Activated CD8-positive, alpha-beta memory T cell treated with anti-CD3 and anti-CD28 coated beads, Interleukin-2, amount 50 U/mL, for 1 hour (primary cell): ENCODE data around the gene UBE2L5.

Source experiments
- DNase-seq: peaks from one replicate; pipeline ENCODE4 v3.0.0-alpha.2; 2020; ENCODE audit errors: extremely low read depth

Gene UBE2L5

DNA sequence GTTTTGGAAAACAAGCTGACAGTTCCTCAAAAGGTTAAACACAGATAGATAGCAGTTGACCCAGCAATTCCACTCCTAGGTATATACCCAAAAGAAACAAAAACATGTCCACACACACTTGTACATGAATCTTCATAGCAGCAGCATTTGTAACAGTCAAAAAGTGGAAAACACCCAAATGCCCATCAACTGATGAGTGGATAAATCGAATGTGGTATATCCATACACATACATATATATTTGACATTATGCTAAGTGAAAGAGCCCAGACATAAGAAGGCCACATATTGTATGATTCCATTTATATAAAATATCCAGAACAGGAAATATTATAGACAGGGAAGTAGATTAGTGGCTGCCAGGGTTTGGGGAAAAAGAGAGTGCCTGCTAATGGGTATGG lies 51.4 kb downstream of the UBE2L5 start:
- no peak for DNase-seq

DNA sequence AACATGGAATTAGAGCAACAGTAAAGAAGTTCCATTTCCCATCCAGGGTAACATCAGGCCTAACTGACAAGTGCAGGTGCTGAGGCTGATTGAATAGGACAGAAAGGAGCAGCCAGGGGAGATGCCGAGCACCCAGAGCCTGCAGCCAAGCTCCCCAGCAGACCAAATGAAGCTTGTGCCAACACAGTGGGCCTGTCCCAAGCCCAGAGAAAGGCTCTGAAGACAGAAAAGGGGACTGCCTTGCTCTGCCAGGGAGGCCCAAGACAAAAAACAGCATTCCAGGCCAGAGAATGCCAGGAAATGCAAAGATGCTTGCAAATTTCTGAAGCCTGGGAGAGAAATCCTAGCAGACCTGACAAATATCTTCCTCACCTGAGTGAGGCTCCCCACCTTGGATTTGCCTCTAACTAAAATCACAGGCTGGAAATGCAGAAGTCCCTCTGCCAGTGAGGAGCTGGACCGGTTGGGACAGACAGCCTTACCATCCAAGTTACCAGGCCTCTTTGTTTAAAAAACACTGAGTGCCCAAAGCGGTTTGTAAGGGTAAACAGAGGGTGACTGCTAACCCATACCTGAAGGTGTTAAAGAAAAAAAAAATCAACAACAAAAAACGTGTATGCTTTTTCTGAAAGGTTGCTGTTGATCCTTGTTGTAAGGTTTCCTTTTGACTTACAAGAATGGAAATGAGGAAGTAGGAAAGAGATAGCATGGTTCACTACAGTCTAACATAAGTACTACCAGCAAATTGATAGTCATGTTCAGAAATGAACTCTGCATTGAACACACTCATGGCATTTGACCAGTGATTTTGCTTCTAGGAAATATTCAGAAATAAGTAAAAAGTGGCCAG lies 55.3 kb downstream of the UBE2L5 start:
- DNase-seq, result no peak
